ENCODE data around the gene ZNF212. TPM values are rescaled to one million over a fixed set of nuclear protein-coding genes. Genes with fewer than 3 reads are reported as not detected.

ZNF212 gene
- total and polyA plus RNA-seq, 9 of the 15 experiments (the other 6 are each of a cell fraction or from before 2014, with no cell fraction given): 1.8 to 21.4 (median 7.2) TPM

GRCh38 chr7:149284850-149285585 lies 45.6 kb downstream of the ZNF212 start (continued):
- TF ChIP-seq, protein P1, sequence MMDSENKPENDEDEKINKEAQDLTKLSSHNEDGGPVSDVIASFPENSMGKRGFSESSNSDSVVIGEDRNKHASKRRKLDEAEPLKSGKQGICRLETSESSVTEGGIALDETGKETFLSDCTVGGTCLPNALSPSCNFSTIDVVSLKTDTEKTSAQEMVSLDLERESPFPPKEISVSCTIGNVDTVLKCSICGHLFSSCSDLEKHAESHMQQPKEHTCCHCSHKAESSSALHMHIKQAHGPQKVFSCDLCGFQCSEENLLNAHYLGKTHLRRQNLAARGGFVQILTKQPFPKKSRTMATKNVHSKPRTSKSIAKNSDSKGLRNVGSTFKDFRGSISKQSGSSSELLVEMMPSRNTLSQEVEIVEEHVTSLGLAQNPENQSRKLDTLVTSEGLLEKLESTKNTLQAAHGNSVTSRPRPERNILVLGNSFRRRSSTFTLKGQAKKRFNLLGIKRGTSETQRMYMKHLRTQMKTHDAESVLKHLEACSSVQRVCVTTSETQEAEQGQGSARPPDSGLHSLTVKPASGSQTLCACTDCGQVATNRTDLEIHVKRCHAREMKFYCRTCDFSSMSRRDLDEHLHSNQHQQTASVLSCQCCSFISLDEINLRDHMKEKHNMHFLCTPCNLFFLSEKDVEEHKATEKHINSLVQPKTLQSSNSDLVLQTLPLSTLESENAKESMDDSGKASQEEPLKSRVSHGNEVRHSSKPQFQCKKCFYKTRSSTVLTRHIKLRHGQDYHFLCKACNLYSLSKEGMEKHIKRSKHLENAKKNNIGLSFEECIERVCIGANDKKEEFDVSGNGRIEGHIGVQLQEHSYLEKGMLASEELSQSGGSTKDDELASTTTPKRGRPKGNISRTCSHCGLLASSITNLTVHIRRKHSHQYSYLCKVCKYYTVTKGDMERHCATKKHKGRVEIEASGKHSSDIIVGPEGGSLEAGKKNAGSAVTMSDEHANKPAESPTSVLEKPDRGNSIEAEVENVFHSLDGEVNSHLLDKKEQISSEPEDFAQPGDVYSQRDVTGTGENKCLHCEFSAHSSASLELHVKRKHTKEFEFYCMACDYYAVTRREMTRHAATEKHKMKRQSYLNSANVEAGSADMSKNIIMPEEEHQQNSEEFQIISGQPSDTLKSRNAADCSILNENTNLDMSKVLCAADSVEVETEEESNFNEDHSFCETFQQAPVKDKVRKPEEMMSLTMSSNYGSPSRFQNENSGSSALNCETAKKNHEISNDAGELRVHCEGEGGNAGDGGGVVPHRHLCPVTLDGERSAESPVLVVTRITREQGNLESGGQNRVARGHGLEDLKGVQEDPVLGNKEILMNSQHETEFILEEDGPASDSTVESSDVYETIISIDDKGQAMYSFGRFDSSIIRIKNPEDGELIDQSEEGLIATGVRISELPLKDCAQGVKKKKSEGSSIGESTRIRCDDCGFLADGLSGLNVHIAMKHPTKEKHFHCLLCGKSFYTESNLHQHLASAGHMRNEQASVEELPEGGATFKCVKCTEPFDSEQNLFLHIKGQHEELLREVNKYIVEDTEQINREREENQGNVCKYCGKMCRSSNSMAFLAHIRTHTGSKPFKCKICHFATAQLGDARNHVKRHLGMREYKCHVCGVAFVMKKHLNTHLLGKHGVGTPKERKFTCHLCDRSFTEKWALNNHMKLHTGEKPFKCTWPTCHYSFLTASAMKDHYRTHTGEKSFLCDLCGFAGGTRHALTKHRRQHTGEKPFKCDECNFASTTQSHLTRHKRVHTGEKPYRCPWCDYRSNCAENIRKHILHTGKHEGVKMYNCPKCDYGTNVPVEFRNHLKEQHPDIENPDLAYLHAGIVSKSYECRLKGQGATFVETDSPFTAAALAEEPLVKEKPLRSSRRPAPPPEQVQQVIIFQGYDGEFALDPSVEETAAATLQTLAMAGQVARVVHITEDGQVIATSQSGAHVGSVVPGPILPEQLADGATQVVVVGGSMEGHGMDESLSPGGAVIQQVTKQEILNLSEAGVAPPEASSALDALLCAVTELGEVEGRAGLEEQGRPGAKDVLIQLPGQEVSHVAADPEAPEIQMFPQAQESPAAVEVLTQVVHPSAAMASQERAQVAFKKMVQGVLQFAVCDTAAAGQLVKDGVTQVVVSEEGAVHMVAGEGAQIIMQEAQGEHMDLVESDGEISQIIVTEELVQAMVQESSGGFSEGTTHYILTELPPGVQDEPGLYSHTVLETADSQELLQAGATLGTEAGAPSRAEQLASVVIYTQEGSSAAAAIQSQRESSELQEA (IDR thresholded peaks at IDR 0.05; ENCODE audit: low read depth): no peak
- TF ChIP-seq TEAD4 (IDR thresholded peaks at IDR 0.05; ENCODE audit: low read length) (no peak), TEAD4 (CRISPR knock-in tag; IDR thresholded peaks at IDR 0.05; ENCODE audit: borderline replicate concordance) (0 out of 2 replicates have a peak, but pooled peaks have one; percentile 25), ETV1 (tag; conservative IDR thresholded peaks at IDR 0.05; ENCODE audit: low read depth) (no peak), NRF1 (conservative IDR thresholded peaks at IDR 0.05 in 1 of 2, IDR thresholded peaks at IDR 0.05 in 1 of 2) (peak; percentile 72 to 74), BCLAF1 (IDR thresholded peaks at IDR 0.05; ENCODE audit: borderline replicate concordance in 1 of 2, control insufficient read depth in 1 of 2, low read depth in 2 of 2, low read length in 1 of 2) (no peak), SAFB (IDR thresholded peaks at IDR 0.05; ENCODE audit: borderline replicate concordance, low read depth, low read length) (peak; percentile 86), FIP1L1 (IDR thresholded peaks at IDR 0.05; ENCODE audit: low read depth, low read length, poor library complexity, severe bottlenecking) (peak; percentile 80), GABPB1 (CRISPR knock-in tag; IDR thresholded peaks at IDR 0.05) (0 out of 2 replicates have a peak, but pooled peaks have one; percentile 60), PHB (CRISPR knock-in tag; IDR thresholded peaks at IDR 0.05) (no peak), HNRNPH1 (optimal IDR thresholded peaks at IDR 0.05; ENCODE audit: low read depth, low read length) (no peak), MTA3 (IDR thresholded peaks at IDR 0.05; ENCODE audit: borderline replicate concordance) (no peak; the same call in 1 of the 2 replicates), NFIC (IDR thresholded peaks at IDR 0.05) (no peak)
- TF ChIP-seq, protein P2, sequence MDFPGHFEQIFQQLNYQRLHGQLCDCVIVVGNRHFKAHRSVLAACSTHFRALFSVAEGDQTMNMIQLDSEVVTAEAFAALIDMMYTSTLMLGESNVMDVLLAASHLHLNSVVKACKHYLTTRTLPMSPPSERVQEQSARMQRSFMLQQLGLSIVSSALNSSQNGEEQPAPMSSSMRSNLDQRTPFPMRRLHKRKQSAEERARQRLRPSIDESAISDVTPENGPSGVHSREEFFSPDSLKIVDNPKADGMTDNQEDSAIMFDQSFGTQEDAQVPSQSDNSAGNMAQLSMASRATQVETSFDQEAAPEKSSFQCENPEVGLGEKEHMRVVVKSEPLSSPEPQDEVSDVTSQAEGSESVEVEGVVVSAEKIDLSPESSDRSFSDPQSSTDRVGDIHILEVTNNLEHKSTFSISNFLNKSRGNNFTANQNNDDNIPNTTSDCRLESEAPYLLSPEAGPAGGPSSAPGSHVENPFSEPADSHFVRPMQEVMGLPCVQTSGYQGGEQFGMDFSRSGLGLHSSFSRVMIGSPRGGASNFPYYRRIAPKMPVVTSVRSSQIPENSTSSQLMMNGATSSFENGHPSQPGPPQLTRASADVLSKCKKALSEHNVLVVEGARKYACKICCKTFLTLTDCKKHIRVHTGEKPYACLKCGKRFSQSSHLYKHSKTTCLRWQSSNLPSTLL (IDR thresholded peaks at IDR 0.05): no peak

All from K562 (cell line).